Stimulated activated effector memory CD8-positive, alpha-beta T cell treated with anti-CD3 and anti-CD28 coated beads, Interleukin-12 subunit alpha, Interleukin-12 subunit beta, amount 100 ng/mL, for 72 hours (primary cell): ENCODE results near the gene HSPA14.
"Not testable (repeated sequence)": the region's sequence is repeated elsewhere in the genome, so short reads cannot be mapped to it uniquely, and the experiment has no call there.

Source experiments
- ATAC-seq: fragments of 150-1000 bp; cut with Tn5 transposase; 2 replicates; pipeline ENCODE4 v1.10.0; 2021
- DNase-seq, 2 donors: peaks; one replicate each; pipeline ENCODE4 v3.0.0; 2021 to 2022; ENCODE audit warnings: low spot score in 2 of 2
- H3K27ac Mint-ChIP-seq: one replicate; pipeline ENCODE4 v1.8.0; 2022; ENCODE audit warnings: mild to moderate bottlenecking, mixed read lengths
- H3K36me3 Mint-ChIP-seq: one replicate; pipeline ENCODE4 v1.8.0; 2022; ENCODE audit warnings: mild to moderate bottlenecking, mixed read lengths
- H3K4me1 Mint-ChIP-seq: one replicate; pipeline ENCODE4 v1.8.0; 2022; ENCODE audit warnings: mixed read lengths
- H3K4me3 Mint-ChIP-seq: one replicate; pipeline ENCODE4 v1.8.0; 2022; ENCODE audit warnings: mild to moderate bottlenecking, mixed read lengths
- H3K9me3 Mint-ChIP-seq: one replicate; pipeline ENCODE4 v1.8.0; 2022; ENCODE audit warnings: mixed read lengths

The HSPA14 gene

DNA sequence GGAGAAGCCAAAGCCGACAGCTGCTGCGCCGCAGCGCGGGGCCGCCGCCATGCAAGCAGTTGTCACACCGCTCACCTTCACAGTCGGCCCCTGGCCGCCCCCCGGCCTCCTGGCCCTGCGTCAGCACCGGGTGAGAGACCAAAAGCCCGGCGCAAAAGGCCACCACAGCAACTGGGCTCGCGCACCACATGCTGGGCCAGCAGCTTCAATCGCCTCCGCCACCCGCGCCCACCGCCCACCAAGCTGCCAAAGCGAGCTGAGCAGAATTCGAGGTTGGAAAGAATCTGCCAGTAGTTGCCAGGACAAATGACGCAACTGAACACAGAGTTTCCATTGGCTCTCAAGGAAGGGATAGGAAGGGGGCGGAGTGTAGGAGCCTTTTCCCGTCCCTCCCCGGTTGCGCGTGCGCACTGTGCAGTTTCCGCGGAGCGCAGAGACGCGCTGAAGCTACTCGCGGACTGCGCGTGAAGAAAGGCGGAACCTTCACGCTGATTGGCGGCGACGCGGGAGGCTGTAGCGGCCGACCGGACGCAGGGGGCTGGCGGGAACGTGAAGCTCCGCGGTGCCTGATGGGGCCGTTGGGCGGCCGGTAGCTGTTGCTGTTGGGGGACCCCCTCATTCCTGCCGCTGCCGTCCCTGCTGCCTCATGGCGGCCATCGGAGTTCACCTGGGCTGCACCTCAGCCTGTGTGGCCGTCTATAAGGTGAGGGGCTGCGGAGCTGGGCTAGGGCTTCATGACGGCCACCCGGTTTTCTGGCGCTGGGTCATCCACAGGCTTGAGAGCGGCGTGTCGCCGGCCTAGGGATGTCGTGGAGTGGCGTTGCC is at the start of gene HSPA14, which contains the start of the genes CDNF and MSANTD7:
TSS of gene HSPA14 (plus strand) at position 550 of the 825 bp plus-strand sequence. CDS start at position 647, 97 bp downstream.
TSS of gene CDNF (minus strand) at position 281 of the 825 bp plus-strand sequence. CDS start at position 190, 91 bp downstream.
TSS of gene MSANTD7 (plus strand) at position 550 of the 825 bp plus-strand sequence. CDS start 3,979 bp downstream, outside the sequence.
- ATAC-seq, result peak; percentile 95
- no peaks in the 10 kb centered on the region for H3K9me3 Mint-ChIP-seq
- peak; percentile 97 to 100 for DNase-seq
- peak within 1 kb of the TSS; percentile 92 for H3K4me3 Mint-ChIP-seq
- H3K36me3 Mint-ChIP-seq, result peaks cover 52% of the 10 kb centered on the region
- peak within 1 kb of the TSS; percentile 96 for H3K27ac Mint-ChIP-seq
- H3K4me1 Mint-ChIP-seq, result peaks cover 16% of the 10 kb centered on the region

DNA sequence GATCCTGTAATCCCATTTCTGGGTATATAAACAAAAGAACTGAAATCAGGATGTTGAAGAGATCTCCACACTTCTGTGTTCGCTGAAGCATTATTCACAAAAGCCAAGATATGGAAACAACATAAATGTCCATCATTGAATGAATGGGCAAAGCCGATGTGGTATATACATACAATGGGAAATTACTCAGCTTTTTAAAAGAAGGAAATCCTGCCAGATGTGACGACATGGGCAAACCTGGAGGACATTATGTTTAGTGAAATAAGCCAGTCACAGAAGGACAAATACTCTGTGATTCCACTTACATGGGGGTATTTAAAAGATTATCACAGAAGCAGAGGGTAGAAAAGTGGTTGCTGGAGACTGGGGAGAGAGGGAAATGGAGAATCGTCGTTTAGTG is 39.5 kb upstream of the HSPA14 start:
- no peak overlapping the region for H3K27ac Mint-ChIP-seq
- DNase-seq (no peak), ATAC-seq (no peak)
- H3K4me1 Mint-ChIP-seq, result no peaks in the 10 kb centered on the region
- no peak overlapping the region for H3K4me3 Mint-ChIP-seq
- H3K9me3 Mint-ChIP-seq, result no peaks in the 10 kb centered on the region
- no peaks in the 10 kb centered on the region for H3K36me3 Mint-ChIP-seq

- no peak overlapping the region for H3K27ac Mint-ChIP-seq
- H3K9me3 Mint-ChIP-seq, result no peaks in the 10 kb centered on the region
- H3K4me3 Mint-ChIP-seq, result no peak overlapping the region
- DNase-seq, result no peak
- H3K4me1 Mint-ChIP-seq, result no peaks in the 10 kb centered on the region
- ATAC-seq, result no peak
- H3K36me3 Mint-ChIP-seq, result no peaks in the 10 kb centered on the region
Observed at GRCh38 chr10:14800397-14800796, 37.7 kb upstream of the HSPA14 start.

GRCh38 chr10:14801723-14802122 is 36.4 kb upstream of the HSPA14 start:
- no peak overlapping the region for H3K27ac Mint-ChIP-seq
- no peak overlapping the region for H3K4me3 Mint-ChIP-seq
- no peaks in the 10 kb centered on the region for H3K9me3 Mint-ChIP-seq
- ATAC-seq, result no peak
- H3K4me1 Mint-ChIP-seq, result no peaks in the 10 kb centered on the region
- H3K36me3 Mint-ChIP-seq, result no peaks in the 10 kb centered on the region
- DNase-seq, result no peak

DNA sequence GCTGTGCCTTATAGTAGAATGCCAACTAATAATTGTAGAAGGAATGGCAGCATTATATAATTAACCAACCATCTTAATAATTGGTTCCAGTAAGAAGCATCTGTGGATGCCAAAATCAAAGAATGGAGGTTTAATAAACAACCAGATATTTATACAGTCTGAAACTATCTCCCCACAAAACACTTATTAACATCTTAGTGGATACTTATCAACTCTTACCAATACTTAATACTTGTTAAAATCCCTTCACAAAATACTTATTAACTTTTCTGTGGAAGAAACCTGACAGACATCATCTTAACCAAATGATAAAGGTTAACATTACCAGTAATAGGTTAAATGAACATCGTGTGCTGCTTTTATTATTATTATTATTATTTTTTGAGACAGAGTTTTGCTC is 34.3 kb upstream of the HSPA14 start:
- DNase-seq (no peak), ATAC-seq (no peak)
- H3K9me3 Mint-ChIP-seq, result no peaks in the 10 kb centered on the region
- H3K27ac Mint-ChIP-seq, result no peak overlapping the region
- H3K4me1 Mint-ChIP-seq, result no peaks in the 10 kb centered on the region
- no peaks in the 10 kb centered on the region for H3K36me3 Mint-ChIP-seq
- no peak overlapping the region for H3K4me3 Mint-ChIP-seq

DNA sequence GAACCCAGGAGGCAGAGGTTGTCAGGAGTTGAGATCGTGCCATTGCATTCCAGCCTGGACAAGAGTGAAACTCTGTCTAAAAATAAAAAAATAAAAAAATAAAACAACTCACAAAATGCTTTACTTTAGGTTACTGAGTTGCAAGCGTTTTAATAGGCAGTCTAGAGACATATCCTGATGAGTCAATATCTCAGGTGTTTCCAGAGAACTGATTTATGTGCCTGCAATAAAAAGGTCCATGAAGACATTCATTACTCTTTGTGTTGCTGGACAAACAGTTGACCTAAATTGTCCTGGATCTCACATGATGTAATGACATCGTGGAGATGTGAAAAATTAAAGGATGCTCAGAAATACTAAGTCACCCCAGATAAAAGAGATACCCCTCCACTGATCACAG is 31.8 kb upstream of the HSPA14 start:
- no peaks in the 10 kb centered on the region for H3K9me3 Mint-ChIP-seq
- no peak for DNase-seq
- ATAC-seq, result no peak
- no peaks in the 10 kb centered on the region for H3K36me3 Mint-ChIP-seq
- no peak overlapping the region for H3K27ac Mint-ChIP-seq
- H3K4me3 Mint-ChIP-seq, result no peak overlapping the region
- no peaks in the 10 kb centered on the region for H3K4me1 Mint-ChIP-seq

DNA sequence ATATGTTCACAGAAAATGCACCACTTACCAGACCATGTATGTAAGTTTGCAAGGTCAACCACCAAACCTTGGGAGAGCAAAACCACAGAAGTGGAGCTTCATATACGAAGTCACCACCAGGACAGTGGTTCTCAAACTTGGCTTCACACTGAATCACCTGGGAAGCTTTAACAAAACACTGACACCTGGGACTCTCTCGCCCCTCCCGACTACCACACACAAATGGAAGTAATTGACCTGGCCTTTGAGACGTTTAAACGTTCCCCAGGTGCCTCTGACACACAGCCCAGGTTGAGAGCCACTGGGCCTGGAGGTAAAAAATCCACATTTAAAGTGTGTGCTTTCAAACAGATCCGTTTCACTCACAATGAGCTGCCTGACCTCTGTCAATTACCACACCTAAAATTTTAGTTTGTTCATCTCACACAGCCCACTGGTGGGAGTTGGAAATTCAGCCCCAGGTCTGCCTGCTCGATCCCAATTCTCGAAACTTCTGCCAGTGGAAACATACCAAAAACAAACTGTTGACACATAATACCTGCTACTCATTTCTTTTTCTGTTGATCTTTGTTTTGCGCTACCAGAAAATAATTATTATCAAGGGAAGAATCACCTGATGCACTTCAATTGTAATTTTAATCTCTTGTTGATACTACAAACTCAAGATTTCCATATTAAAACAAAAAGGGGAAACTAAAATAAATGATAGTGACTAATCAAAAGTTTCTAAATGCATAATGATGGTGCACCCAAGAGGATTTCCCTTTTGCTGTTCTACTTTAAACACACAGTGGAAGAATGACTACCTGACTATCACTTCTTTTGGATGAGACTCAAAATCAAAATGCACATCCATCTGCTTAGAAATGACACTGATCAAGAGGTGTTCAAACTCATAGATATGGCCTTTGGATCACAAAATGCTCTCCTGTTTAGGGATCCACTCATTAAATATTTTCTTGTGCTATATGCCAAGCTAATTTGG is 26.8 kb upstream of the HSPA14 start:
- H3K27ac Mint-ChIP-seq, result no peak overlapping the region

GRCh38 chr10:14812271-14812670 is 25.8 kb upstream of the HSPA14 start:
- ATAC-seq (no peak), DNase-seq (no peak)
- no peaks in the 10 kb centered on the region for H3K9me3 Mint-ChIP-seq
- no peak overlapping the region for H3K27ac Mint-ChIP-seq
- H3K36me3 Mint-ChIP-seq, result no peaks in the 10 kb centered on the region
- no peak overlapping the region for H3K4me3 Mint-ChIP-seq
- peaks cover 11% of the 10 kb centered on the region for H3K4me1 Mint-ChIP-seq

More for the DNA sequence above, 26.8 kb upstream of the HSPA14 start:
- Mint-ChIP-seq H3K4me3 (no peak overlapping the region), H3K36me3 (no peaks in the 10 kb centered on the region), H3K4me1 (peaks cover 11% of the 10 kb centered on the region), H3K9me3 (no peaks in the 10 kb centered on the region)
- ATAC-seq (no peak), DNase-seq (no peak)

DNA sequence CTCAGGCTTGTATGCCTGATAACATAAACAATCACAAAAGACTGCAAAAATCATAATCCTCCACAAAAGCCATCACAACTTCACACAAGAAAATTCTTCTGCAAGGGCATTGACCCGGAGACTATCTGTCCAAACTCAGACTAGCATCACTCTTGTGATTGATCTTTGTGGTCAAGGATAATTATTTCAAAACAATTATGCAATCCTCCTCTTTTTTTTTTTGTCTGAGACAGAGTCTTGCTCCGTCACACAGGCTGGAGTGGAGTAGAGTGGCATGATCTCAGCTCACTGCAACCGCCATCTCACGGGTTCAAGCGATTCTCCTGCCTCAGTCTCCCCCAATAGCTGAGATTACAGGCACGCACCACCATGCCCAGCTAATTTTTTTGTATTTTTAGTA is 22.4 kb upstream of the HSPA14 start:
- DNase-seq, result no peak
- ATAC-seq, result no peak
- Mint-ChIP-seq H3K36me3 (no peaks in the 10 kb centered on the region), H3K27ac (no peak overlapping the region), H3K4me3 (no peak overlapping the region), H3K9me3 (no peaks in the 10 kb centered on the region), H3K4me1 (peaks cover 11% of the 10 kb centered on the region)

- H3K9me3 Mint-ChIP-seq, H3K27ac Mint-ChIP-seq, H3K36me3 Mint-ChIP-seq, ATAC-seq, H3K4me3 Mint-ChIP-seq, DNase-seq: not testable (repeated sequence)
- H3K4me1 Mint-ChIP-seq, result peaks cover 11% of the 10 kb centered on the region
Observed at GRCh38 chr10:14816717-14817116, 21.4 kb upstream of the HSPA14 start.

DNA sequence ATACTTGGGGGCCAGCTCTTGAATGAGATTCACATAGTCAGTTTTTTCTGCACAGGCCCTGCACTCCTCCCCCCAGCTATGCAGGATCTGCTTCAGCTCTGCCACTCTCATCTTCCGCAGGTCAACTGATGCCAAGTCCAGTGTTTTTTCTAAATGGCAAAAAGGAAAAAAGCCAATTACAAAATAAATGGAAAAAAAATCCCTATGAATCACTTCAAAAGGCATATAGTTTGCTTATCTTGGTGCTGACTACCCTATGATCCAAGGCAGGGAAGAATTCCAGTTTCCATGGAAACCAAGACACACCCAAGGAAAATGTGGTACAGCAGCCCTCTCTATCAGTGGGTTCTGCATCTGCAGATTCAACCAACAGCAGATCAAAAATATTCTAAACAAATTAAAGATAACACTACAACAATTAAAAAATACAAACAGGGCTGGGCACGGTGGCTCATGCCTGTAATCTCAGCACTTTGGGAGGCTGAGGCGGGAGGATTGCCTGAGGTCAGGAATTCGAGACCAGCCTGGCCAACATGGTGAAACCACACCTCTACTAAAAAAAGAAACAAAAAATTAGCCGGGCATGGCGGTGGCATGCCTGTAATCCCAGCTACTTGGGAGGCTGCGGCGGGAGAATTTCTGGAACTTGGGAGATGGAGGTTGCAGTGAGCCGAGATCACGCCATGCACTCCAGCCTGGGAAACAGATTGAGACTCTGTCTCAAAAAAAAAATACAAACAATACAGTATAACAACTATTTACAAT is 17.9 kb upstream of the HSPA14 start:
- Mint-ChIP-seq H3K4me3 (no peak overlapping the region), H3K4me1 (no peaks in the 10 kb centered on the region), H3K27ac (peak overlapping the region; percentile 63), H3K9me3 (no peaks in the 10 kb centered on the region), H3K36me3 (no peaks in the 10 kb centered on the region)
- ATAC-seq, result no peak
- DNase-seq, result no peak

GRCh38 chr10:14820775-14821154 is 17.3 kb upstream of the HSPA14 start:
- peak overlapping the region; percentile 63 for H3K27ac Mint-ChIP-seq

DNA sequence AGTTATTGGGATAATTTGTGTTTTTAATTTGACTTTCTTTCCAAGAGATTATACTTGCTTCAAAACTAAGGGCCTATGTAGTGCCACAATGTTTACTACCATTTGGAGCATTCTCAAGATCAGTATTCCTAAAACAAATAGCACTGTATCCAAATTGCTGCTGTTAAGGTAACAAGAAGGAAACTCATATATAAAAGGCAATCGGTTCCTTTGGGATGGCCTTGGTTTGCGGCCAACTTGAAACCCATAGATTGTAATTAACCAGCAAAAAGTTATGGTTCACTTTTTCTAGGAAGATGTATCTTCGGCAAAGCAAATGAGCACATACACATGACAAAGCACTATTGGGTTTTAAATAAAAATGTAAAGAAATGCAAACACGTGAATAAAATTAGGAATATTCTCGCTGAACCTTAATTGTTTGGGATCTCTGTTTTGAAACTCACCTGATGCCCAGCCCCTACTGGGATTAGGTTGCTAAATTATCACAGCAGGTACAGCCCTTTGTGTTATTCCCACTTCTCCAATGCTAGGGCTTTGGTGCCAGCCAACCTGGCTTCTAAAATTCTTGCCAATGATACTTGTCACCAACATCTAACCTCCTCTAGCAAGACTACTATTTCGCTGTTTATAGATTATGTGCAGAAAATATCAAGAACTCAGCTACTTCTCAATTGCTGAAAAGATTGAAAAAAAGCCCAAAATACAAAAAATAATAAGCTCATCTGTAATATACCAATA is 16.3 kb upstream of the HSPA14 start:
- no peak overlapping the region for H3K27ac Mint-ChIP-seq
- H3K9me3 Mint-ChIP-seq, result no peaks in the 10 kb centered on the region
- ATAC-seq, result no peak
- no peak for DNase-seq
- H3K36me3 Mint-ChIP-seq, result no peaks in the 10 kb centered on the region
- H3K4me3 Mint-ChIP-seq, result no peak overlapping the region
- H3K4me1 Mint-ChIP-seq, result peaks cover 11% of the 10 kb centered on the region

More at GRCh38 chr10:14820775-14821154, 17.3 kb upstream of the HSPA14 start:
- ATAC-seq (no peak), DNase-seq (no peak)
- H3K36me3 Mint-ChIP-seq, result no peaks in the 10 kb centered on the region
- no peaks in the 10 kb centered on the region for H3K9me3 Mint-ChIP-seq
- H3K4me3 Mint-ChIP-seq, result no peak overlapping the region
- H3K4me1 Mint-ChIP-seq, result peaks cover 3% of the 10 kb centered on the region
